ENCODE results near the gene TRPM2. TPM values are rescaled to one million over a fixed set of nuclear protein-coding genes. Genes with fewer than 3 reads are reported as not detected.

TRPM2 gene
- total and polyA plus RNA-seq, 2 donors (not counting 3 experiments of a cell fraction or from before 2014, with no cell fraction given), result not detected

- ChIA-PET POLR2A (no interaction called here), CTCF (no interaction called here)
- Histone ChIP-seq H4K20me1 (replicated peaks; ENCODE audit: control insufficient read depth, extremely low read depth, insufficient read depth, low read length) (no peaks in the 10 kb centered on the region), H3K9me3 (replicated peaks; ENCODE audit: control insufficient read depth, insufficient read depth, low read length) (no peaks in the 10 kb centered on the region), H3K27ac (ENCODE audit: insufficient read depth, low read depth, low read length) (no peak overlapping the region), H3K9ac (replicated peaks; ENCODE audit: extremely low read depth, insufficient read depth, low read length) (no peak overlapping the region), H3K4me2 (ENCODE audit: insufficient read depth, low read length) (no peak overlapping the region), H3K9me1 (replicated peaks; ENCODE audit: control insufficient read depth, extremely low read depth, insufficient read depth, low read length) (no peaks in the 10 kb centered on the region), H3K4me1 (ENCODE audit: control insufficient read depth, extremely low read depth, insufficient read depth, low read length) (no peaks in the 10 kb centered on the region), H2AFZ (ENCODE audit: low read depth, low read length) (no peak overlapping the region), H3K79me2 (ENCODE audit: control insufficient read depth, insufficient read depth, low read length) (no peaks in the 10 kb centered on the region), H3K36me3 (ENCODE audit: control insufficient read depth in 2 of 2, extremely low read depth in 1 of 2, insufficient read depth in 2 of 2, low read length in 2 of 2) (no peaks in the 10 kb centered on the region), H3K27me3 (ENCODE audit: control insufficient read depth in 2 of 2, insufficient read depth in 2 of 2, low read length in 2 of 2) (no peaks in the 10 kb centered on the region), H3K4me3 (replicated peaks in 1 of 3; ENCODE audit: insufficient read depth in 1 of 3, low read depth in 1 of 3, low read length in 3 of 3) (no peak overlapping the region)
- no TSS peak for BruUV-seq (replicated peaks)
- DNase-seq (ENCODE audit: low read depth, low spot score), result no peak
- FAIRE-seq, result no peak
- intact Hi-C loops (cut with micrococcal nuclease) (no loop called here), dilution Hi-C loops (cut with MboI; ENCODE audit: extremely low pct_ligation_motif_present, low sequenced_read_pairs) (no loop called here)
- TF ChIP-seq MAX (IDR thresholded peaks at IDR 0.05; ENCODE audit: insufficient read depth, insufficient read length) (no peak), POLR2AphosphoS5 (IDR thresholded peaks at IDR 0.05; ENCODE audit: insufficient read depth, low read depth, low read length) (no peak), MYC (IDR thresholded peaks at IDR 0.05; ENCODE audit: low read depth, low read length) (no peak)
These were observed 130.1 kb downstream of the TRPM2 start for GRCh38 chr21:44483288-44484237.

- no peaks in the 10 kb centered on the region for H3K79me2 ChIP-seq (ENCODE audit: control insufficient read depth, insufficient read depth, low read length)
- FAIRE-seq (no peak), DNase-seq (ENCODE audit: low read depth, low spot score) (no peak)
- H2AFZ ChIP-seq (ENCODE audit: low read depth, low read length), result no peak overlapping the region
- no peaks in the 10 kb centered on the region for H4K20me1 ChIP-seq (replicated peaks; ENCODE audit: control insufficient read depth, extremely low read depth, insufficient read depth, low read length)
- no peak overlapping the region for H3K27ac ChIP-seq (ENCODE audit: insufficient read depth, low read depth, low read length)
- POLR2A ChIA-PET, result no interaction called here
- no peak for TF ChIP-seq POLR2A (IDR thresholded peaks at IDR 0.05; ENCODE audit: low read depth, low read length)
- no peak for TF ChIP-seq JUN (IDR thresholded peaks at IDR 0.05; ENCODE audit: borderline replicate concordance, insufficient read depth, insufficient read length, low read depth)
- no peak for TF ChIP-seq MYC (IDR thresholded peaks at IDR 0.05; ENCODE audit: low read depth, low read length)
- TF ChIP-seq CTCF (IDR thresholded peaks at IDR 0.05; ENCODE audit: extremely low read depth in 1 of 2, insufficient read depth in 1 of 2, low read depth in 1 of 2, low read length in 2 of 2), result no peak
- TF ChIP-seq MAX (IDR thresholded peaks at IDR 0.05; ENCODE audit: insufficient read depth, insufficient read length), result no peak
- TF ChIP-seq EZH2 (IDR thresholded peaks at IDR 0.05; ENCODE audit: borderline replicate concordance, low read depth, low read length, severe bottlenecking), result no peak
- TF ChIP-seq FOS (IDR thresholded peaks at IDR 0.05; ENCODE audit: borderline replicate concordance, insufficient read depth, low read length), result no peak
- no peak for TF ChIP-seq GATA2 (IDR thresholded peaks at IDR 0.05; ENCODE audit: insufficient read depth, insufficient read length, low read depth, low read length)
- no peak for TF ChIP-seq POLR2AphosphoS5 (IDR thresholded peaks at IDR 0.05; ENCODE audit: insufficient read depth, low read depth, low read length)
- H3K4me3 ChIP-seq (replicated peaks in 1 of 3; ENCODE audit: insufficient read depth in 1 of 3, low read depth in 1 of 3, low read length in 3 of 3), result no peak overlapping the region
- H3K9me1 ChIP-seq (replicated peaks; ENCODE audit: control insufficient read depth, extremely low read depth, insufficient read depth, low read length), result no peaks in the 10 kb centered on the region
- intact Hi-C loops (cut with micrococcal nuclease) (no loop called here), dilution Hi-C loops (cut with MboI; ENCODE audit: extremely low pct_ligation_motif_present, low sequenced_read_pairs) (no loop called here)
- H3K27me3 ChIP-seq (ENCODE audit: control insufficient read depth in 2 of 2, insufficient read depth in 2 of 2, low read length in 2 of 2), result no peaks in the 10 kb centered on the region
- no peaks in the 10 kb centered on the region for H3K9me3 ChIP-seq (replicated peaks; ENCODE audit: control insufficient read depth, insufficient read depth, low read length)
- H3K9ac ChIP-seq (replicated peaks; ENCODE audit: extremely low read depth, insufficient read depth, low read length), result no peak overlapping the region
- H3K4me2 ChIP-seq (ENCODE audit: insufficient read depth, low read length), result no peak overlapping the region
- no peaks in the 10 kb centered on the region for H3K36me3 ChIP-seq (ENCODE audit: control insufficient read depth in 2 of 2, extremely low read depth in 1 of 2, insufficient read depth in 2 of 2, low read length in 2 of 2)
- BruUV-seq (replicated peaks), result no TSS peak
- CTCF ChIA-PET, result no interaction called here
- H3K4me1 ChIP-seq (ENCODE audit: control insufficient read depth, extremely low read depth, insufficient read depth, low read length), result no peaks in the 10 kb centered on the region
These were observed 131.3 kb downstream of the TRPM2 start for GRCh38 chr21:44484498-44485253.

All from endothelial cell of umbilical vein (primary cell).